ENCODE measurements around the gene CHAF1A. TPM values are rescaled to one million over a fixed set of nuclear protein-coding genes. Genes with fewer than 3 reads are reported as not detected.

The CHAF1A gene
- total and polyA plus RNA-seq, 2 of the 8 experiments (the other 6 are each of a cell fraction or from before 2014, with no cell fraction given), result 122 to 147 TPM

DNA sequence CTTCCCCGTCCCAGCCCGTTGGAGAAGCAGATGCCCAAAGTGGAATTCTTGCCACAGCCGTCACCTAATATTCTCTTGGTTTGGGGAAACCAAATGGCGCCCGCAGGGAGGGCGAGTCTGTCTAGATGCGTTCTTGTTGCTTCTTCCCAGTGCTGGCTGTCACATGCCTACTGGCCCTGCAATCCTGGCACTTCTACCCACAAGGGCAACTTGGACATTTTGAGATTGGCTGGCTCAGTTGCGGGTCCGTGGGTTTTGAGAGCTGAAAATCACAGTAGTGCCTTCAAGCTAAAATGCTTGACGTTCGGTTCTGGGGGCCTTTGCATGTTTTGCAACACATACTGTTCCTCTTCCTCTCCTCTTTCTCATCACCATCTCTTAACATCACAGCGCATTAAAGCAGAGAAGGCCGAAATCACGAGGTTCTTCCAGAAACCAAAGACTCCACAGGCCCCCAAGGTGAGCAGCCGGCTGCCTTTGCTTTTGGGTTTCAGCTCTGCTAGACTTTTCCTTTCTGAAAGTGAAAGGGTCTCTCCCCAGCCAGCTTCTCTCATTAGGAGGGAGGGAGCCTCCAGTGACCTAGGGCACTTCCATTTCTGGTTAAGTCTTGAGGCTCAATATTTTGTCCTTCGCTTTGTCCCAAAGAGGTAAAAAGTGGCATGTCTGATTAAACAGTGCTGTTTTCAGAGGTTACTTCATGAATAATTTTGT lies 21.1 kb downstream of the CHAF1A start (continued):
- TF ChIP-seq, protein P1, sequence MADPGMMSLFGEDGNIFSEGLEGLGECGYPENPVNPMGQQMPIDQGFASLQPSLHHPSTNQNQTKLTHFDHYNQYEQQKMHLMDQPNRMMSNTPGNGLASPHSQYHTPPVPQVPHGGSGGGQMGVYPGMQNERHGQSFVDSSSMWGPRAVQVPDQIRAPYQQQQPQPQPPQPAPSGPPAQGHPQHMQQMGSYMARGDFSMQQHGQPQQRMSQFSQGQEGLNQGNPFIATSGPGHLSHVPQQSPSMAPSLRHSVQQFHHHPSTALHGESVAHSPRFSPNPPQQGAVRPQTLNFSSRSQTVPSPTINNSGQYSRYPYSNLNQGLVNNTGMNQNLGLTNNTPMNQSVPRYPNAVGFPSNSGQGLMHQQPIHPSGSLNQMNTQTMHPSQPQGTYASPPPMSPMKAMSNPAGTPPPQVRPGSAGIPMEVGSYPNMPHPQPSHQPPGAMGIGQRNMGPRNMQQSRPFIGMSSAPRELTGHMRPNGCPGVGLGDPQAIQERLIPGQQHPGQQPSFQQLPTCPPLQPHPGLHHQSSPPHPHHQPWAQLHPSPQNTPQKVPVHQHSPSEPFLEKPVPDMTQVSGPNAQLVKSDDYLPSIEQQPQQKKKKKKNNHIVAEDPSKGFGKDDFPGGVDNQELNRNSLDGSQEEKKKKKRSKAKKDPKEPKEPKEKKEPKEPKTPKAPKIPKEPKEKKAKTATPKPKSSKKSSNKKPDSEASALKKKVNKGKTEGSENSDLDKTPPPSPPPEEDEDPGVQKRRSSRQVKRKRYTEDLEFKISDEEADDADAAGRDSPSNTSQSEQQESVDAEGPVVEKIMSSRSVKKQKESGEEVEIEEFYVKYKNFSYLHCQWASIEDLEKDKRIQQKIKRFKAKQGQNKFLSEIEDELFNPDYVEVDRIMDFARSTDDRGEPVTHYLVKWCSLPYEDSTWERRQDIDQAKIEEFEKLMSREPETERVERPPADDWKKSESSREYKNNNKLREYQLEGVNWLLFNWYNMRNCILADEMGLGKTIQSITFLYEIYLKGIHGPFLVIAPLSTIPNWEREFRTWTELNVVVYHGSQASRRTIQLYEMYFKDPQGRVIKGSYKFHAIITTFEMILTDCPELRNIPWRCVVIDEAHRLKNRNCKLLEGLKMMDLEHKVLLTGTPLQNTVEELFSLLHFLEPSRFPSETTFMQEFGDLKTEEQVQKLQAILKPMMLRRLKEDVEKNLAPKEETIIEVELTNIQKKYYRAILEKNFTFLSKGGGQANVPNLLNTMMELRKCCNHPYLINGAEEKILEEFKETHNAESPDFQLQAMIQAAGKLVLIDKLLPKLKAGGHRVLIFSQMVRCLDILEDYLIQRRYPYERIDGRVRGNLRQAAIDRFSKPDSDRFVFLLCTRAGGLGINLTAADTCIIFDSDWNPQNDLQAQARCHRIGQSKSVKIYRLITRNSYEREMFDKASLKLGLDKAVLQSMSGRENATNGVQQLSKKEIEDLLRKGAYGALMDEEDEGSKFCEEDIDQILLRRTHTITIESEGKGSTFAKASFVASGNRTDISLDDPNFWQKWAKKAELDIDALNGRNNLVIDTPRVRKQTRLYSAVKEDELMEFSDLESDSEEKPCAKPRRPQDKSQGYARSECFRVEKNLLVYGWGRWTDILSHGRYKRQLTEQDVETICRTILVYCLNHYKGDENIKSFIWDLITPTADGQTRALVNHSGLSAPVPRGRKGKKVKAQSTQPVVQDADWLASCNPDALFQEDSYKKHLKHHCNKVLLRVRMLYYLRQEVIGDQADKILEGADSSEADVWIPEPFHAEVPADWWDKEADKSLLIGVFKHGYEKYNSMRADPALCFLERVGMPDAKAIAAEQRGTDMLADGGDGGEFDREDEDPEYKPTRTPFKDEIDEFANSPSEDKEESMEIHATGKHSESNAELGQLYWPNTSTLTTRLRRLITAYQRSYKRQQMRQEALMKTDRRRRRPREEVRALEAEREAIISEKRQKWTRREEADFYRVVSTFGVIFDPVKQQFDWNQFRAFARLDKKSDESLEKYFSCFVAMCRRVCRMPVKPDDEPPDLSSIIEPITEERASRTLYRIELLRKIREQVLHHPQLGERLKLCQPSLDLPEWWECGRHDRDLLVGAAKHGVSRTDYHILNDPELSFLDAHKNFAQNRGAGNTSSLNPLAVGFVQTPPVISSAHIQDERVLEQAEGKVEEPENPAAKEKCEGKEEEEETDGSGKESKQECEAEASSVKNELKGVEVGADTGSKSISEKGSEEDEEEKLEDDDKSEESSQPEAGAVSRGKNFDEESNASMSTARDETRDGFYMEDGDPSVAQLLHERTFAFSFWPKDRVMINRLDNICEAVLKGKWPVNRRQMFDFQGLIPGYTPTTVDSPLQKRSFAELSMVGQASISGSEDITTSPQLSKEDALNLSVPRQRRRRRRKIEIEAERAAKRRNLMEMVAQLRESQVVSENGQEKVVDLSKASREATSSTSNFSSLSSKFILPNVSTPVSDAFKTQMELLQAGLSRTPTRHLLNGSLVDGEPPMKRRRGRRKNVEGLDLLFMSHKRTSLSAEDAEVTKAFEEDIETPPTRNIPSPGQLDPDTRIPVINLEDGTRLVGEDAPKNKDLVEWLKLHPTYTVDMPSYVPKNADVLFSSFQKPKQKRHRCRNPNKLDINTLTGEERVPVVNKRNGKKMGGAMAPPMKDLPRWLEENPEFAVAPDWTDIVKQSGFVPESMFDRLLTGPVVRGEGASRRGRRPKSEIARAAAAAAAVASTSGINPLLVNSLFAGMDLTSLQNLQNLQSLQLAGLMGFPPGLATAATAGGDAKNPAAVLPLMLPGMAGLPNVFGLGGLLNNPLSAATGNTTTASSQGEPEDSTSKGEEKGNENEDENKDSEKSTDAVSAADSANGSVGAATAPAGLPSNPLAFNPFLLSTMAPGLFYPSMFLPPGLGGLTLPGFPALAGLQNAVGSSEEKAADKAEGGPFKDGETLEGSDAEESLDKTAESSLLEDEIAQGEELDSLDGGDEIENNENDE (IDR thresholded peaks at IDR 0.05; ENCODE audit: insufficient replicate concordance, low read length), result no peak
- TF ChIP-seq, protein P2, sequence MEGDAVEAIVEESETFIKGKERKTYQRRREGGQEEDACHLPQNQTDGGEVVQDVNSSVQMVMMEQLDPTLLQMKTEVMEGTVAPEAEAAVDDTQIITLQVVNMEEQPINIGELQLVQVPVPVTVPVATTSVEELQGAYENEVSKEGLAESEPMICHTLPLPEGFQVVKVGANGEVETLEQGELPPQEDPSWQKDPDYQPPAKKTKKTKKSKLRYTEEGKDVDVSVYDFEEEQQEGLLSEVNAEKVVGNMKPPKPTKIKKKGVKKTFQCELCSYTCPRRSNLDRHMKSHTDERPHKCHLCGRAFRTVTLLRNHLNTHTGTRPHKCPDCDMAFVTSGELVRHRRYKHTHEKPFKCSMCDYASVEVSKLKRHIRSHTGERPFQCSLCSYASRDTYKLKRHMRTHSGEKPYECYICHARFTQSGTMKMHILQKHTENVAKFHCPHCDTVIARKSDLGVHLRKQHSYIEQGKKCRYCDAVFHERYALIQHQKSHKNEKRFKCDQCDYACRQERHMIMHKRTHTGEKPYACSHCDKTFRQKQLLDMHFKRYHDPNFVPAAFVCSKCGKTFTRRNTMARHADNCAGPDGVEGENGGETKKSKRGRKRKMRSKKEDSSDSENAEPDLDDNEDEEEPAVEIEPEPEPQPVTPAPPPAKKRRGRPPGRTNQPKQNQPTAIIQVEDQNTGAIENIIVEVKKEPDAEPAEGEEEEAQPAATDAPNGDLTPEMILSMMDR (IDR thresholded peaks at IDR 0.05; ENCODE audit: control extremely low read depth in 1 of 3, insufficient read depth in 1 of 3, low read depth in 1 of 3, low read length in 3 of 3), result no peak
- TF ChIP-seq ZNF274 (IDR thresholded peaks at IDR 0.05; ENCODE audit: borderline replicate concordance, extremely low read depth, low read length), result no peak
- TF ChIP-seq BCL11A (IDR thresholded peaks at IDR 0.05; ENCODE audit: low read depth in 2 of 2, low read length in 2 of 2), result no peak
- TF ChIP-seq CBX5 (IDR thresholded peaks at IDR 0.05; ENCODE audit: low read depth, low read length), result no peak
- no peak for TF ChIP-seq CBX8 (IDR thresholded peaks at IDR 0.05; ENCODE audit: borderline replicate concordance, low read depth, low read length)
- TF ChIP-seq GABPA (IDR thresholded peaks at IDR 0.05; ENCODE audit: borderline replicate concordance, insufficient read depth, low read length), result no peak
- TF ChIP-seq BRCA1 (IDR thresholded peaks at IDR 0.05; ENCODE audit: low read depth, low read length), result no peak
